ENCODE measurements around the gene IZUMO4.

Gene IZUMO4

DNA sequence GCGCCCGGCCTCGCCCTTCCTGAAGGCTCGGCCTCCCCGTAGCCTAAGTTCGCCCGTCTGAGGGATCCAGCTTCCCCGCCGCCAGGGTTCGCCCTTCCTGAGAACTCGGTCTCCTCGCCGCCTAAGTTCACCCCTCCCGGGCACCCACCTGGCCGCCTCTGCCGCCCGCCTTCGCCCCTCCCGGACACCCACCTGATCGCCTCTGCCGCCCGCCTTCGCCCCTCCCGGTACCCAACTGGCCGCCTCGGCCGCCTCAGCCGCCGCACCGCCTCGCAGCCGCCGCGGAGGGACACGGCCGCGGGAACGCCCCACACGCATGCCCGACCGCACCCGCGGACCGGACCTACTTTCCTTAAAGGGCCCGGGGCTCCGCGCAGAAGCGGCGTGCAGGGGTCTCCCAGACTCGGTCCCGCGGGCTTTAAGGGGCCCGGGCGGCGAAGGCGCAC, 658 bp upstream of the IZUMO4 start, which contains the start of gene MOB3A:
Gene MOB3A (minus strand): TSS at position 293 of the 446 bp plus-strand sequence. CDS start 17,766 bp downstream, outside the sequence.
- TF ChIP-seq, protein P1, sequence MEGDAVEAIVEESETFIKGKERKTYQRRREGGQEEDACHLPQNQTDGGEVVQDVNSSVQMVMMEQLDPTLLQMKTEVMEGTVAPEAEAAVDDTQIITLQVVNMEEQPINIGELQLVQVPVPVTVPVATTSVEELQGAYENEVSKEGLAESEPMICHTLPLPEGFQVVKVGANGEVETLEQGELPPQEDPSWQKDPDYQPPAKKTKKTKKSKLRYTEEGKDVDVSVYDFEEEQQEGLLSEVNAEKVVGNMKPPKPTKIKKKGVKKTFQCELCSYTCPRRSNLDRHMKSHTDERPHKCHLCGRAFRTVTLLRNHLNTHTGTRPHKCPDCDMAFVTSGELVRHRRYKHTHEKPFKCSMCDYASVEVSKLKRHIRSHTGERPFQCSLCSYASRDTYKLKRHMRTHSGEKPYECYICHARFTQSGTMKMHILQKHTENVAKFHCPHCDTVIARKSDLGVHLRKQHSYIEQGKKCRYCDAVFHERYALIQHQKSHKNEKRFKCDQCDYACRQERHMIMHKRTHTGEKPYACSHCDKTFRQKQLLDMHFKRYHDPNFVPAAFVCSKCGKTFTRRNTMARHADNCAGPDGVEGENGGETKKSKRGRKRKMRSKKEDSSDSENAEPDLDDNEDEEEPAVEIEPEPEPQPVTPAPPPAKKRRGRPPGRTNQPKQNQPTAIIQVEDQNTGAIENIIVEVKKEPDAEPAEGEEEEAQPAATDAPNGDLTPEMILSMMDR (IDR thresholded peaks at IDR 0.05; ENCODE audit: low read depth, low read length) = peak; percentile 37
- DNase-seq (ENCODE audit: low read depth in 2 of 2) = peak; percentile 95 to 97
- H3K4me3 ChIP-seq (replicated peaks in 1 of 2; ENCODE audit: low read depth in 2 of 2, low read length in 2 of 2) = peak within 1 kb of the TSS; percentile 73 to 76

DNA sequence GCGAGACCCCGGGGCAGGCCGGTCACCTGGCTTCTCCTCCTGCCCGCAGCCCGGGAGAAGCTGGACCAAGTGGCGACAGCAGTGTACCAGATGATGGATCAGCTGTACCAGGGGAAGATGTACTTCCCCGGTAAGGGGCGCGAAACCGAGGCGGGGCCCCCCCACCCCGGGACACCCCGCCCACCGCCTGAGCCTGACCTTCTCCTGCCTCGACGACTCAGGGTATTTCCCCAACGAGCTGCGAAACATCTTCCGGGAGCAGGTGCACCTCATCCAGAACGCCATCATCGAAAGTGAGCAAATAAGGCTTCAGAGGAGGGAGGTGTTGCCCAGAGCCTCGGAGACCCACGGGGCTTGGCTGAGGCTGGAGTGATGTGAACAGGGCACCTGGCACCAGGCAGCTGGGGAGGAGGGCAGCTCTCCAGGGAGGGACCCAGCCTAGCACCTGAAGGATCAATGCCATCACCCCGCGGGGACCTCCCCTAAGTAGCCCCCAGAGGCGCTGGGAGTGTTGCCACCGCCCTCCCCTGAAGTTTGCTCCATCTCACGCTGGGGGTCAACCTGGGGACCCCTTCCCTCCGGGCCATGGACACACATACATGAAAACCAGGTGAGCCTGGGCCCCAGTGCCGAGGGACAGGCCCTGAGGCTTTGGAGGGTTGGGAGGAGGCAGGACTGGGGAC, 629 bp downstream of the IZUMO4 start:
- H3K4me3 ChIP-seq (replicated peaks in 1 of 2; ENCODE audit: low read depth in 2 of 2, low read length in 2 of 2) = peak overlapping the region; percentile 42 to 50

GRCh38 chr19:2097886-2098327, 1.2 kb downstream of the IZUMO4 start:
- no peak for DNase-seq (ENCODE audit: low read depth in 2 of 2)
- no peak overlapping the region for H3K4me3 ChIP-seq (replicated peaks in 1 of 2; ENCODE audit: low read depth in 2 of 2, low read length in 2 of 2)
- TF ChIP-seq, protein P1 (IDR thresholded peaks at IDR 0.05; ENCODE audit: low read depth, low read length) = no peak

More for the DNA sequence above, 629 bp downstream of the IZUMO4 start:
- DNase-seq (ENCODE audit: low read depth in 2 of 2) = no peak
- TF ChIP-seq, protein P1 (IDR thresholded peaks at IDR 0.05; ENCODE audit: low read depth, low read length) = no peak

DNA sequence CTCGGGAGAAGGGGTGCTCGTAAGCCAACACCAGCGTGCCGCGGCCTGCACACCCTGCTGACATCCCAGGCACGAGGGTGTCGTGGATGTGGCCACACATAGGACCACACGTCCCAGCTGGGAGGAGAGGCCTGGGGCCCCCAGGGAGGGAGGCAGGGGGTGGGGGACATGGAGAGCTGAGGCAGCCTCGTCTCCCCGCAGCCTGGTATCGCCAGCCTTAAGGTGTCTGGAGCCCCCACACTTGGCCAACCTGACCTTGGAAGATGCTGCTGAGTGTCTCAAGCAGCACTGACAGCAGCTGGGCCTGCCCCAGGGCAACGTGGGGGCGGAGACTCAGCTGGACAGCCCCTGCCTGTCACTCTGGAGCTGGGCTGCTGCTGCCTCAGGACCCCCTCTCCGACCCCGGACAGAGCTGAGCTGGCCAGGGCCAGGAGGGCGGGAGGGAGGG, 2.4 kb downstream of the IZUMO4 start:
- TF ChIP-seq, protein P1 (IDR thresholded peaks at IDR 0.05; ENCODE audit: low read depth, low read length) = no peak
- DNase-seq (ENCODE audit: low read depth in 2 of 2) = no peak
- H3K4me3 ChIP-seq (replicated peaks in 1 of 2; ENCODE audit: low read depth in 2 of 2, low read length in 2 of 2) = no peak overlapping the region

- H3K4me3 ChIP-seq (replicated peaks in 1 of 2; ENCODE audit: low read depth in 2 of 2, low read length in 2 of 2) = no peak overlapping the region
- DNase-seq (ENCODE audit: low read depth in 2 of 2) = no peak
- TF ChIP-seq, protein P1 (IDR thresholded peaks at IDR 0.05; ENCODE audit: low read depth, low read length) = no peak
These were observed 3.4 kb downstream of the IZUMO4 start for GRCh38 chr19:2099937-2100718.

DNA sequence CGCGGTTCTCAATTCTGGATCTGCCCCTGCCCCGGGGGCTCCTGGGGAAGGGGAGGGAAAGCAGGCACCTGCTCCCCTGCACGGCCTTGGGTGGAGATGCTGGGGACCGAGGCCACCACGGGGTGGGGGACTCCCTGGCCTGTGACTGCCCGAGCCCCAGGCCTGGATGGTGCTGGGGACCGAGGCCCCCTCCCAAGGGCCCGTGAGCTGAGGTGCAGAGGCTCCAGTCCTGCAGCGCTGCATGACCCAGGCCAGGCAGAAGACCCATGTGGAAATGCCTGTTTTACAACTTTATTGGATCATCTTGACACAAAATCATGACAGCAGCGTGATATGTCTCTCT, 4.0 kb downstream of the IZUMO4 start:
- DNase-seq (ENCODE audit: low read depth in 2 of 2) = no peak
- H3K4me3 ChIP-seq (replicated peaks in 1 of 2; ENCODE audit: low read depth in 2 of 2, low read length in 2 of 2) = no peak overlapping the region
- TF ChIP-seq, protein P1 (IDR thresholded peaks at IDR 0.05; ENCODE audit: low read depth, low read length) = no peak

Data from cardiac fibroblast (primary cell).